PFSK-1 (cell line): ENCODE data around the gene SRSF2.
A peak's percentile ranks its signal among the peaks of the same experiment; 100 is the strongest.

Experiments
- FOXP2 ChIP-seq: optimal IDR thresholded peaks from 2 replicates; pipeline ENCODE3; 2011; ENCODE audit warnings: borderline replicate concordance, control low read depth, inconsistent platforms; ENCODE audit not compliant: insufficient read depth; ENCODE audit errors: extremely low read length, extremely low read depth
- POLR2AphosphoS5 ChIP-seq: IDR thresholded peaks from 2 replicates; pipeline ENCODE4 v1.6.1; 2012; ENCODE audit warnings: low read depth, mild to moderate bottlenecking, control low read depth, low read length, moderate library complexity
- REST ChIP-seq, 2 experiments: IDR thresholded peaks; 2 replicates each; pipeline versions ENCODE4 v1.6.1 to v1.8.0; 2011 to 2012; ENCODE audit warnings: low read depth in 2 of 2, low read length in 2 of 2, control low read depth in 1 of 2, inconsistent platforms in 1 of 2, mild to moderate bottlenecking in 1 of 2, moderate library complexity in 1 of 2; ENCODE audit not compliant: insufficient read depth in 1 of 2
- SIN3A ChIP-seq: IDR thresholded peaks from 2 replicates; pipeline ENCODE4 v1.6.1; 2012; ENCODE audit warnings: mild to moderate bottlenecking, low read length, moderate library complexity, borderline replicate concordance; ENCODE audit not compliant: insufficient read depth
- TAF1 ChIP-seq: IDR thresholded peaks from 2 replicates; pipeline ENCODE4 v1.6.1; 2012; ENCODE audit warnings: low read length, control low read depth, borderline replicate concordance; ENCODE audit not compliant: insufficient read depth

SRSF2 gene

GRCh38 chr17:76710863-76711611, 26.1 kb downstream of the SRSF2 start, which contains the start of gene MXRA7:
Gene MXRA7 (minus strand): TSS chr17:76710965. CDS start chr17:76710946, 19 bp downstream.
- TF ChIP-seq FOXP2 = peak; percentile 38
- TF ChIP-seq SIN3A = 0 out of 2 replicates have a peak, but pooled peaks have one; percentile 13
- TF ChIP-seq REST (IDR thresholded peaks at IDR 0.05; ENCODE audit: insufficient read depth in 1 of 2, low read depth in 2 of 2, low read length in 2 of 2) = no peak
- TF ChIP-seq POLR2AphosphoS5 = no peak
- peak; percentile 59; the same call in 1 of the 2 replicates for TF ChIP-seq TAF1

DNA sequence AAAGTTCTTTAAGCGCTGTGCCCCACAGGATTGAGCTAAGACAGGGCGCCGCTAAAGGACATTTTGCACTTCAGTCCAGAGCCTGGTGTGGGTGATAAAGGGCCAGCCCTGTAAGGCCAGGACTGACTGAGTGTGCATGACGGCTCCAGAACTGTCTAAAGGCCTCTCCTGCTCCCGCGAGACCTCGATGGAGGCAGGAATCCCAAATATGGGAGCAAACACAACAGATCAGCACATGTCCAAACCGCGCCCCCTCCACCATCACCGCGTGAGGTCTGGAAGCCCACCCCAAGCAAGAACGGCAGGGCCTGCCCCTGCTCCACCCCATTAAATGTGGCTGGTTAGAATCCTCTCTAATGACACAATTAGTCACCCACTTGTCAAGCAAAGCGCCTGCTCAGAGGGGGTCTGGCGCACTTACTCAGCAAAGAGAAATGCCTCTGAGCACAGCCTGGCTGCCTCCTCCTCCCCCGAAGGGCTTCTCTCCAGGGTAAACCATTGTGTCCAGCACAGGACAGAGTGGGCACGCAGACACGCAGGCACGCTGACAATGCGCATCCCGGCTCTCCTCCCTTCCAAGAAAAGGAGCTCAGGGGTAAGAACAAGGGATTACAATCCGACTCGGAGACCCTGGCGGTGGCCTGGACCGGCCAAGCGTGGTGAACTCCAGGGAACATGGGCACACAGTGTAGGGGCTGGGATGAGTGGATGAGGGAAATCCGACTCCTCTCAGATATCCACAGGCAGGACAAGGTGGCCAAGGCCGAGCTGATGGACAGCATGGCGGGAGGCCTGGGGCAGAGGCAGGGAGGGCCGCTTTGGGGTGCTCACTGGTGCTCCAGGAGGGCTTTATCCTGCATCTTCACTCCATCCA, 27.8 kb downstream of the SRSF2 start:
- peak; percentile 59; the same call in 1 of the 2 replicates for TF ChIP-seq SIN3A
- no peak for TF ChIP-seq REST (IDR thresholded peaks at IDR 0.05; ENCODE audit: insufficient read depth in 1 of 2, low read depth in 2 of 2, low read length in 2 of 2)

DNA sequence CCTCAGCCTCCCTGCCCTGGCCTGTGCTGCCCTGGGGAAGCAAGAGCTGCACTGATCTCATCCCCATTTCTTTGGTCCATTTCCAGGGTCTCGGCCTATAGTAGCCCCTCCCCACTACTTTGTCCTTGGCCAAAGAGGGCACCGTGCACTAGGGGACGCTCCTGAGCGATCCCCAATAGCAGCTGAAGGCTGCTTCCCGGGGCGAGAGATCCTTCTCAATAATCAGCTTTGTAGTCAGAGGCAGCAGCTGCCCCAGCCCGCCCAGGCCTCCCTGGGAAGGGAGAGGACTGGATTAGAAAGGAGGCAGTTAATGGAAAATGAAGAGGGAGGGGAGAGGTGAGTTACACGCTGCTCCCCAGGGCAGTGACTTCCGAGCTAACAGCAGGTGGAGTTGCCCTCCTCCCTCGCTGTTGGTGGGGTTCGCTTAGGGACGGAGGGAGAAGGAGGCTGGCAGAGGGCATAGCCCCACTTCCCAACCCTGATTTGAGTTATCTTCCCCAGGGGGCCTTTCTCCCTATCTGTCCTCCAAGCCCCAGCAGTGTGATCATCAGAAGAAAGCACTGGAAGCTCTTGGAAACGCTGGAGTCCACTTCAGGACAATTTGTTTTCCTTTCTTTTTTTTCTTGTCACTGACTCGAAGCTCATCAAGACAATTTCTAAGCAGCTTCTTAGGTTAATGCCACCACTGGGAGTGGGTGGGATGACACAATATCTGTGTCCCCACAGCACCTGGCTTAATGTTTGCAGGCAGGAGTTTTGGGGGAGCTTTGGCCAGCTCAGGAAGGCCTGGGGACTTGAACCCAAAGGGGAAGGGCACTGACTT, 28.9 kb downstream of the SRSF2 start:
- TF ChIP-seq FOXP2 = no peak
- no peak for TF ChIP-seq REST (IDR thresholded peaks at IDR 0.05; ENCODE audit: insufficient read depth in 1 of 2, low read depth in 2 of 2, low read length in 2 of 2)
- TF ChIP-seq TAF1 = no peak
- TF ChIP-seq SIN3A = no peak
- no peak for TF ChIP-seq POLR2AphosphoS5

DNA sequence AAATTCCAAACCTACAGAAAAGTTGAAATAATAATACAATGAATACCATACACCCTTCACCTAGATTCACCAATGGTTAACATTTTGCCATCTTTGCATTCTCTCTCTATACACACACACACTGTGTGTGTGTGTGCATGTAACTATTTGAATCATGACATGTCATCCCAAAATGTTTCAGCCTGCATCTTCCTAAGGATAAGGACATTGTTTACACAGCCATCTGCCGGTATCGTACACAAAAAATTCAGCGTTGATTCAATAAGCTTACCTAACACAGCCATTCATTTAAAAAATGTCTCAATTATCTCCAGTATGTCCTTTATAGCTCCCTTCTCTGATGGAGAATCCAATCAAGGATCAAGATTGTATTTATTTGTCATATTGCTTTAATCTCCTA, 30.3 kb downstream of the SRSF2 start:
- TF ChIP-seq REST (IDR thresholded peaks at IDR 0.05; ENCODE audit: insufficient read depth in 1 of 2, low read depth in 2 of 2, low read length in 2 of 2) = no peak
- no peak for TF ChIP-seq TAF1
- no peak for TF ChIP-seq SIN3A
- no peak for TF ChIP-seq FOXP2
- TF ChIP-seq POLR2AphosphoS5 = no peak
